ENCODE results near the gene COL8A1.
"Not testable (repeated sequence)": the region's sequence is repeated elsewhere in the genome, so short reads cannot be mapped to it uniquely, and the experiment has no call there.

COL8A1 gene

GRCh38 chr3:99702953-99703943 is 64.9 kb downstream of the COL8A1 start:
- no peak for DNase-seq (ENCODE audit: low read depth in 2 of 2, low spot score in 1 of 2)

- DNase-seq (ENCODE audit: low read depth in 2 of 2, low spot score in 1 of 2): no peak
These were observed 66.0 kb downstream of the COL8A1 start for GRCh38 chr3:99704417-99704816.

GRCh38 chr3:99706410-99706809 is 68.0 kb downstream of the COL8A1 start:
- DNase-seq (ENCODE audit: low read depth in 2 of 2, low spot score in 1 of 2): no peak

GRCh38 chr3:99708207-99708745 is 69.9 kb downstream of the COL8A1 start:
- DNase-seq (ENCODE audit: low read depth in 2 of 2, low spot score in 1 of 2): no peak

- DNase-seq (ENCODE audit: low read depth in 2 of 2, low spot score in 1 of 2): no peak
These were observed 71.3 kb downstream of the COL8A1 start for GRCh38 chr3:99709686-99710085.

- DNase-seq (ENCODE audit: low read depth in 2 of 2, low spot score in 1 of 2): no peak
These were observed 71.7 kb downstream of the COL8A1 start for GRCh38 chr3:99710094-99710493.

GRCh38 chr3:99711351-99711750 is 73.0 kb downstream of the COL8A1 start:
- DNase-seq (ENCODE audit: low read depth in 2 of 2, low spot score in 1 of 2): no peak

GRCh38 chr3:99712291-99712954 is 74.0 kb downstream of the COL8A1 start:
- no peak for DNase-seq (ENCODE audit: low read depth in 2 of 2, low spot score in 1 of 2)

GRCh38 chr3:99713440-99713839 is 75.0 kb downstream of the COL8A1 start:
- DNase-seq (ENCODE audit: low read depth in 2 of 2, low spot score in 1 of 2): no peak

GRCh38 chr3:99714146-99714545 is 75.8 kb downstream of the COL8A1 start:
- DNase-seq (ENCODE audit: low read depth in 2 of 2, low spot score in 1 of 2): no peak

GRCh38 chr3:99714575-99714974 is 76.2 kb downstream of the COL8A1 start:
- DNase-seq (ENCODE audit: low read depth in 2 of 2, low spot score in 1 of 2): no peak

- DNase-seq (ENCODE audit: low read depth in 2 of 2, low spot score in 1 of 2): no peak
These were observed 78.1 kb downstream of the COL8A1 start for GRCh38 chr3:99716463-99716995.

- no peak for DNase-seq (ENCODE audit: low read depth in 2 of 2, low spot score in 1 of 2)
These were observed 82.7 kb downstream of the COL8A1 start for GRCh38 chr3:99720985-99721632.

- no peak for DNase-seq (ENCODE audit: low read depth in 2 of 2, low spot score in 1 of 2)
These were observed 83.2 kb downstream of the COL8A1 start for GRCh38 chr3:99721633-99722007.

- DNase-seq (ENCODE audit: low read depth in 2 of 2, low spot score in 1 of 2): no peak
These were observed 85.9 kb downstream of the COL8A1 start for GRCh38 chr3:99724276-99724675.

GRCh38 chr3:99730870-99731269 is 92.5 kb downstream of the COL8A1 start:
- DNase-seq (ENCODE audit: low read depth in 2 of 2, low spot score in 1 of 2): no peak

- no peak for DNase-seq (ENCODE audit: low read depth in 2 of 2, low spot score in 1 of 2)
These were observed 93.1 kb downstream of the COL8A1 start for GRCh38 chr3:99731499-99731898.

- not testable (repeated sequence) for DNase-seq (ENCODE audit: low read depth in 2 of 2, low spot score in 1 of 2)
These were observed 102.0 kb downstream of the COL8A1 start for GRCh38 chr3:99740371-99740770.

- no peak for DNase-seq (ENCODE audit: low read depth in 2 of 2, low spot score in 1 of 2)
These were observed 103.2 kb downstream of the COL8A1 start for GRCh38 chr3:99741588-99741987.

GRCh38 chr3:99747915-99748314 is 109.5 kb downstream of the COL8A1 start:
- DNase-seq (ENCODE audit: low read depth in 2 of 2, low spot score in 1 of 2): no peak

- no peak for DNase-seq (ENCODE audit: low read depth in 2 of 2, low spot score in 1 of 2)
These were observed 113.3 kb downstream of the COL8A1 start for GRCh38 chr3:99751649-99752048.

All from stimulated activated CD8-positive, alpha-beta memory T cell treated with anti-CD3 and anti-CD28 coated beads, Interleukin-4, amount 100 ng/mL, for 1 hour (primary cell).